Effector CD8-positive, alpha-beta T cell (primary cell): ENCODE results near the gene ABAT.
A peak's percentile ranks its signal among the peaks of the same experiment; 100 is the strongest.
"Not testable (repeated sequence)": the region's sequence is repeated elsewhere in the genome, so short reads cannot be mapped to it uniquely, and the experiment has no call there.

Source experiments
- DNase-seq: peaks from one replicate; lab custom pipeline; 2025; lab: John Stamatoyannopoulos, UW

Gene ABAT

DNA sequence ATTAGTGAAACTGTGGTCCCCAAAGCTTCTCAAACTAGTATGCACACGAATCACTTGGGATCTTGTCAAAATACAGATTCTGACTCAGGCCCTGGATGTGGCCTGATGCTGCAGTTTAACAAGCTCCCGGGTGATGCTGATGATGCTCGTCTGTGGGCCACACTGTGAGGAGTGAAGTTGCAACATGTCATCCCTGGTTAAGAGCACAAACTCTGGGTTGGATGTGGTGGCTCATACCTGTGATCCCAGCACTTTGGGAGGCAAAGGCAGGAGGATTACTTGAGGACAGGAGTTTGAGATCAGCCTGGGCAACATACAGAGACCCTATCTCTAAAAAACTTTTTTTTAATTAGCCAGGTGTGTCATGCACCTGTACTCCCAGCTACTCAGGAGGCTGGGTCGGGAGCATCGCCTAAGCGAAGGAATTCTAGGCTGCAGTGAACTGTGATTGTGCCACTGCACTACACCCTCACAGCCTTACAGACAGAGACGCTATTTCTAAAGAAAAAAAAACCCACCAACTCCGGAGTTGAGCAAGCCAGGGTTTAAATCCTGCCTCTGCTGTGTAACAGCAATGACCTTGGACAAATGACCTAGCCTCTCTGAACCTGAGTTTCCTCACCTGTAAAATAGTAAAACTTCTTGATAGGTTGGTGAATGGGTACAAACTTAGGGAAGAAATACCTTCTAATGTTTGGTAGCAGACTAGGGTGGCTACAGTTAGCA, 24.4 kb upstream of the ABAT start:
- DNase-seq = no peak

DNA sequence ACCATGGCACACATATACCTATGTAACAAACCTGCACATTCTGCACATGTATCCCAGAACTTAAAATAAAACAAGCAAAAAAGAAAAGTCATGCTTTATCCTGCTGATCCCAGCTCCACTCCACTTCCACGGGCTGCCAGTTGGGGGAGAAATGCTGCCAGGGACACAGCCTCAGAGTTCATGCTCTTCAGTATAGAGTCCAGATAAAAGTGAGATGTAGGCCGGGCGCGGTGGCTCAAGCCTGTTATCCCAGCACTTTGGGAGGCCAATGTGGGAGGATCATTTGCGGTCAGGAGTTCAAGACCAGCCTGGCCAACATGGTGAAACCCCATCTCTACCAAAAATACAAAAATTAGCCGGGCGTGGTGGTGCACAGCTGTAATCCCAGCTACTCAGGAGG, 22.5 kb upstream of the ABAT start:
- not testable (repeated sequence) for DNase-seq

DNA sequence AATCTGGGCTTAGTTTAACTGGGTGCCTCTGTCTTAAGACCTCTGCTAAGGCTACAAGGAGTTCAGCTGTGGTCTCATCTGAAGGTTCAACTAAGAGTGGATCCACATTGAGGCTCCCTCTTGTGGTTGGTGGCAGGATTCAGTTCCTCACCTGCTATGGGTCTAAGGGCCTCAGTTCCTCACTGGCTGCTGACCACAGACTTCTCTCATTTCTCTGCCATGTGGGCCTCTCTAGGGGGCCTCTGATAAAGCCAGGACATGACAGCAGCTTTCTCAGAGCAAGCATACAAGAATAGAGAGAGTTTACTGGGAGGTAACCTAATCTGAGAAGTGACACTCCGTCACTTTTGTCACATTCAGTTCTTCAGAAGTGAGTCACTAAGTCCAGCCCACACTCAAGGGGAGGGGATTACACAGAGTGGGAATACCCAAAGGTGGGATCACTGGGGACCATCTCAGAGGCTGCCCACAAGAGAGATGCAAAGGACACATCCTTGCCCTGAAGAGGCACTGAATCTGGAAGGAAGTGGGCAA, 19.2 kb upstream of the ABAT start:
- DNase-seq = no peak

- no peak for DNase-seq
These were observed 18.0 kb upstream of the ABAT start for GRCh38 chr16:8656376-8656775.

DNA sequence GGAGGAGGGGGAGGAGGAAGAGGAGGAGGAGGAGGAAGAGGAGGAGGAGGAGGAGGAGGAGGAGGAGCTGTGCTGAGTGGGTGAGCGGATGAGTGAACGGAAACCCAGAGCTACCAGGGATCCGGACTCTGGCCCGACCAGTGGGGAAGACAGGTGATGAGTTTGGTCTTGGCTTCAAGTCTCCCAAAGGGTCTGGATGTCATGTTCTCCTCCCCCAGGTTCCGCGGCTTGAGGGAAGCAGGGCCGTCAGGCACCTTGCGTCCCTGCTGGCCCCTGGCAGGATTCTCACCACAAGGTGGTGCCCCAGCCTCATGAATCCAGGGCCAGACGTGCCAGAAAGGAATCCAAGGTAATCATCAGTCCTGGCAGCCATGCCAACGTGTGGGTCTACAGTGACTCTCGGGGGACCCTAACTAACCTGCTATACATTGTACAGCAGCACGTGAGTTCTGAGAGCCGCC, 13.5 kb upstream of the ABAT start:
- no peak for DNase-seq

DNA sequence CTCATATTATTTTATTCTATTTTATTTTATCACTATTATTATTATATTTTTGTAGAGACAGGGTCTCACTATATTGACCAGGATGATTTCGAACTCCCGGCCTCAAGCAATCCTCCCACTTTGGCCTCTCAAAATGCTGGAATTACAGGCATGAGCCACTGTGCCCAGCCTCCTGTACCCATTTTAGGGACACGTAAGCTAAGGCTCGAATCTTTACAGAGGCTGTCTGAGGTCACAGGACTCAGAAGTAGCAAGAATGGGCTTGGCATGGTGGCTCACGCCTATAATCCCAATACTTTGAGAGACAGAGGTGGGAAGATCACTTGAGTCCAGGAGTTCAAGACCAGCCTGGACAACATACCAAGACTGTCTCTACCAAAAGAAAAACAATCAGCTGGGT, 12.7 kb upstream of the ABAT start:
- no peak for DNase-seq

DNA sequence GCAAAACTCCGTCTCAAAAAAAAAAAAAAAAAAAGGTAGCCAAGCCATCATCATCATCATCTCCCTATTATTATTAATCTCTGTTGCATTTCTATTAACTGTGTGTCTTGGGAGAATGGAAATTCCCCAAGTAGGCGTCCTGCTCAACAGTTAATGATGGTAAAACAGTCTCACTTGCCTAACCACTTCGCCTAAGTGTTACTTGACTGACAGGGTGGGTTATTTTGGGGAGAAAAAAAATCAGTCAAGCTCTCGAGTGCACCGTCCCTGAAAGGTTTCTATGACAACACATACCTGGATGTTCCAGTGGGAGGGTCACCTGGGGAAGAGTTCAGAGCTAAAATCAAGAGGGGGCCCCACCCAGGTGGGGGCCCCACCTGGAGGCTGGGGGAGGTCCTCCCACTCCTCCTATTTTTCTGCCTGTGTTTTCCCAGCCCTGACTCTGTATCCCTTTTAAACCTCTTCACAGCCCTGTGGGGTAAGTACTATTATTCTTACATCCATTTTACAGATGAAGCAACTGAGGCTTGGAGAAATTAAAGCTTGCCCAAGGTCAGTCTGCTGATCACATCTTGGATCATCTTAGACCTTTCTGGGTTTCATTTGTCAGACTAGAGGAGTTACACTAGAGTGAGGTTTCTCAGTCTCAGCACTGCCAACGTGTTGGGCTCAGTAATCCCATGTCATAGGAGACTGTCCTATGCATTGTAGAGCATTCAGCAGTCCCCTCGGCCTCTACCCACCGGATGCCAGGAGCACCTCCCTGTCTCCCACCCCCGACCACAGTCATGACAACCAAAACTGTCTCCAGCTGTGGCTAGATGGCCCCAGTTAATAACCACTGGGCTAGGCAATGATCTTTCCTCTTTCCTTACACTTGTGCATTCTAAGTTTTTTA, 11.0 kb upstream of the ABAT start:
- no peak for DNase-seq

DNA sequence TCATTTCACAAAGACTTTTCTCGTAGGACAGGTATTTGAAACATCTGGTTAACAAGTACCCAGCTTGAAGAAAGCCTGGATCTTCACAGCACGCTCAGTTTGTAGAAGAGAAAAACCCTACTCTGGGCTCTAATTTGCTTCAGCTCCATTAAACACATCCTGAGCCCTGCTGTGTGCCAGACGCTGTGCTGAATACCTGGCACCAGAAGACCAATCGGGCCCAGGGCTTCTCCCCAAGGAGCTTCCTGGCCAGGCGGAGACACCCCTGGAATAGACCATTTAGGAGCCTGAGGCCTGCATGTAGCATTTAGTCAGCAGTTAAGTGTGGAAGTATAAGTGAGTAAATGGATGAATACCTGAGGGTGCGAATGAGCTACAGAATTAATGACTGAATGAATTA, 8.9 kb upstream of the ABAT start:
- no peak for DNase-seq

GRCh38 chr16:8667492-8667891, 6.9 kb upstream of the ABAT start:
- DNase-seq = no peak

- DNase-seq = no peak
These were observed 6.3 kb upstream of the ABAT start for GRCh38 chr16:8668113-8668512.

DNA sequence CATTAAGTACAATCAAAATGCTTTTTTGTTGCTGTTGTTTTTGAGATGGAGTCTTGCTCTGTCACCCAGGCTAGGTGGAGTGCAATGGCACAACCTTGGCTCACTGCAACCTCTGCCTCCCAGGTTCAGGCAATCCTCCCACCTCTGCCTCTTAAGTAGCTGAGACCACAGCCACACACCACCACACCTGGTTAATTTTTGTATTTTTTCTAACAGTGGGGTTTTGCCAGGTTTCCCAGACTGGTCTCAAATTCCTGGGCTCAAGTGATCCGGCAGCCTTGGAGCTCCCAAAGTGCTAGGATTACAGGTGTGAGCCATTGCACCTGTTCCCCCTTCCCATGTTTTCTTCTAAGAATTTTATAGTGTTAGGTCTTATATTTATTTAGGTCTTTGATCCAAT, 4.9 kb upstream of the ABAT start:
- no peak for DNase-seq

GRCh38 chr16:8670014-8670560, 4.3 kb upstream of the ABAT start:
- no peak for DNase-seq

DNA sequence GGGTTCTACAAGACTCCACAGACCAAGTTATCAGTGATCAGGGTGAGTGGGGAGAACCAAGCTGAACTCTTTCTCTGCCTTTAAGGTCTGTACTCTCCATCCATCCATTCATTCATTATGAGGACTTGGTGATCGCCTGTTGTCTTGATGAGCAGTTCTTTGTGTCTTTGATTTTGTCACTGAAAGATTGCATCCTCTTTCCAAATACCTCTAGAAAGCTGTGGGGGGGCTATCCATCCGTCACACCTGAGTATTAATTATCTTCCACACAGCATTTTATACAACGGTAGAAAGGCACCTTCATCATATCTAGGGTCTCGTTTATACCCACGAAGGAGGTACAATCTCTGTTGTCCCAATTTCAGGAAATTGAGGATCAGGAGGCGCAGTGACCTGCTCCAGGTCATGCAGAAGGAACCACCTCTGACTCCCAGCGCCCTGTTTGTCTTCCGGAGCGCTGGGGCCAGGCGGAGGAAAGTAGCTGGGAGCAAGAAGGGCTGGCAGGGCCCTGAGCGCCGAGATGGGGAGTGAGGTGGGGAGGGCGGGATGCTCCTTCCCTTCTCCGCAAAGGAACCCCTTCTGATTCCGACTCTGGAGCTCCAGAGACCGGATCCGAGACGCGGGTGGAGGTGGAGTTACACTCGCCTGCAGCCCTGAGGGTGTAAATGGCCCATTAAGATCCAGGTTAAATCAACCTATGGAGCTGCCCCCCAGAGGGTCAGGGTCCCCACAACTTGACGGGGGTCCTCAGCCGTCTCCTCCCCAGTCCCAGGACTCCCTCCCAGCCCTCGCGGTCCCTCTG, 605 bp upstream of the ABAT start:
- no peak for DNase-seq

DNA sequence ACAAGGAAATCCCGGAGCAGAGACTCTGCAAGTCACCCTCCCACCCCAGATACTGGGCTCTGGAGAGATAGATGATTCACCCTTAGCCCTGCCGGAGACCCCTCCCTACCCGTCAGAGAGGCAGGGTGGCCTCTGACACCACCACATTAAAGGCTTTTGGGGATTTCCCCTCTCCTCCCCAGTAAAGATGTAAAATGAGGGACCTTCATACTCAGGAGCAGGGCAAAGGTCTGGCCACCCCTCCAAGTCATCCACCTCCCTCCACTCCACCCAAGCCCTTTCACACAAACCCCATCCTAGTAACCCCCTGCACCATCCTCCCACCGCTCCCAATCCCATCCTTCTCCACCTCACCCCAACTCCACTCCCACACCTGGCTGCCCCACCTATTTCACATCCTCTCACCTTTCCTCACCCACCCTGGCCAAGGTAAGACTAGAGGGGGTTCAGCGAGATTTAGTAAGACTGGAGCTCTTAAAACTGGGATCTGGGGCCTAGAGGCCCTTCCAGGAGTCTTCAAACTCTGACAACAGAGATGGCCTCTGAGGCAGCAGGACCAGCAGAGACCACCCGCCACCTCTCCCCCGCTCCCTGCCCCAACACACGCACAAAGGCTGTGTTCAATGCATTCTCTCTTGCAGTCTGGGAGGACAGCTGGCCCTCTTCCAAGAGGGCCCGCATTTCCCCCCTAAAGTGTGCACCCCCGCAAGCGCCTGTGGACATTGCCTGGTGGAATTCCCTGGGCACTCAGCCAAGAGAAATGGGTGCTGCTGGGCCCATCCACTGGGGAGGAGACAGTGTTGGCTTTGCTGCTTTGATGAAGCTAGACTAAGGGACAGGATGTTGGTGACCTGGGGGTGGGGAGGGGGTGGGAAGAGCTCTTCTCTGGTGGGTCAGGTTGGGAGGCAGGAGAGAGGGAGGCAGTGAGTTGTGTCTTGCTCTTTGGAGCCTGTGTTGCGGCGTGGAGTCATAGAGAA, 1.1 kb downstream of the ABAT start:
- peak; percentile 24 for DNase-seq

- DNase-seq = no peak
These were observed 1.7 kb downstream of the ABAT start for GRCh38 chr16:8676160-8676547.

DNA sequence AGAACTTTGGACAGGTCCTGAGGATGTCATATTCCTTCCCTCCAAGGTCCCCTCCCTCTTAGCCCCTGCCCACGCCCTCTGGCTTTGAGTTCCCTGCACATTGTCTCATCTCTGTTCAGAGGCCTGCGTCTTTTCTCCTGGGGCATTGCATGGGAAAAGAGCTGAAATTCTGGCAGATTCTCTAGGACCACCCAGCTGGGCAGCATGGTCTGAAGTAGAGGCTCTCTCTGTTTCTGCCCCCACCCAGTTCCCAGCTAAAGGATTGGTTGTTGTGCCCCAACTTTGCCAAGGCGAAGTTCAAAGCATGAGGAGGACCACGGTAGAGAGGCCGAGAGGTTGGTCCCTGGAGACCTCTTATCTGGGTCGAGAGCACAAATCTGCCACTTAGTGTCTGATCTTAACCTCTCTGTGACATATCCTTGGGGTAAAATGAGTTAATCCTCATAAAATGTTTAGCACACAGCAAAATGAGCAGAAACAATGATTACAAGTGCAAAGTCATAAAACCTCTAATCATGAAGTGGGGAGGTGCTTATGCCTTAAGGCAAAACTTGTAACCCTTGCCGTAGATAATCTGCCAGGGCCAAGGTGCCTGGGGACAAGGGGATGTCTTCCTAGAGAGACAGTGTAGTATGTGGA, 2.4 kb downstream of the ABAT start:
- no peak for DNase-seq

GRCh38 chr16:8677481-8677880, 3.1 kb downstream of the ABAT start:
- DNase-seq = no peak

DNA sequence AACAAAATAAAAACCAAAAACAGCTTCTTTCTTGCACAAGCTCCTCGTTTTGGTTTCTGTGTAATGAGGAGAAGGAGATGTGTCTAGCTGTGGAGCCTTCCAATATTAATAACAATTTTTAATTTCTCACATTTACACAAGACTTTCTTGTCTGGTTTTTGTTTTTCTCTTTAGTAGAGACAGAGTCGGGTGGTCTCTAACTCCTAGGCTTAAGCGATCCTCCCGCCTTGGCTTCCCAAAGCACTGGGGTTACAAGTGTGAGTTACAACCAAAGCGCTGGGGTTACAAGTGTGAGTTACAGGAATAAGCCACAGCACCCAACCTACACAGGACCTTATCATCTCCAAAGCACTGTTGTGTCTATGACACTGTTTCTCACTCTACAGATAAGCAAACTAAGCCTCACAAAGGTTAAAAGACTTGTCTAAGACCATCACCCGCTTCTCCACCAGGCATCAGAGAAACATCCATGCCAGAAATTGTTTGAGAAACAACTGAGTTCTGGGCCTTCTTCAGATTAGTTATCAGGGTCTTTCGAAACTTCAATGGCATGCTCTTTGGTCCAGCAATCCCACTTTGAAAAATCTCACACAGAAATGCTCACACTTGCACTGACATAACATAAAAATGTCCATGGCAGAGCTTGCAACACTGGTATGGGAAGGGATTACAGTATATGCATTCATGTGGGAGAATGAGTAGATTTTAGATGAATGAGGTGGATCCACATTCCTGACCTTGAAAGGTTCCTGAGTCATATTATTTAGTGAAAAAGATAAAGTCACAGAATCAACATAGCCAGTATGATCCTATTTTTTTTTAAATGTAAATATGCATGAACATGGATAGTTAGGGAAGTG, 3.9 kb downstream of the ABAT start:
- DNase-seq = no peak

- no peak for DNase-seq
These were observed 4.7 kb downstream of the ABAT start for GRCh38 chr16:8679151-8679550.
